GM18867 (cell line): ENCODE results near the gene CAMTA1.

Experiments
- ATAC-seq: cut with Tn5 transposase; IDR thresholded peaks from one replicate; pipeline ENCODE4 v1.9.1; 2021; ENCODE audit warnings: mild to moderate bottlenecking, moderate library complexity; ENCODE audit not compliant: unreplicated experiment

Gene CAMTA1

GRCh38 chr1:7534061-7534825 lies 749.0 kb downstream of the CAMTA1 start:
- no peak for ATAC-seq

- no peak for ATAC-seq
These were observed 749.8 kb downstream of the CAMTA1 start for GRCh38 chr1:7535016-7535415.

- ATAC-seq: no peak
These were observed 751.0 kb downstream of the CAMTA1 start for GRCh38 chr1:7535934-7536878.

GRCh38 chr1:7536891-7537591 lies 751.8 kb downstream of the CAMTA1 start:
- ATAC-seq: no peak

GRCh38 chr1:7538033-7538432 lies 752.8 kb downstream of the CAMTA1 start:
- ATAC-seq: no peak

GRCh38 chr1:7538849-7539768 lies 753.9 kb downstream of the CAMTA1 start:
- no peak for ATAC-seq

- ATAC-seq: no peak
These were observed 754.5 kb downstream of the CAMTA1 start for GRCh38 chr1:7539769-7540175.

- ATAC-seq: no peak
These were observed 755.6 kb downstream of the CAMTA1 start for GRCh38 chr1:7540816-7541215.

GRCh38 chr1:7541629-7542028 lies 756.4 kb downstream of the CAMTA1 start:
- ATAC-seq: no peak

GRCh38 chr1:7543718-7544090 lies 758.5 kb downstream of the CAMTA1 start:
- ATAC-seq: no peak

GRCh38 chr1:7549277-7550161 lies 764.3 kb downstream of the CAMTA1 start:
- ATAC-seq: no peak

- no peak for ATAC-seq
These were observed 765.1 kb downstream of the CAMTA1 start for GRCh38 chr1:7550261-7550865.

GRCh38 chr1:7550981-7551380 lies 765.7 kb downstream of the CAMTA1 start:
- no peak for ATAC-seq

GRCh38 chr1:7551442-7551841 lies 766.2 kb downstream of the CAMTA1 start:
- no peak for ATAC-seq

- no peak for ATAC-seq
These were observed 767.1 kb downstream of the CAMTA1 start for GRCh38 chr1:7552402-7552801.

GRCh38 chr1:7553042-7553690 lies 767.9 kb downstream of the CAMTA1 start:
- no peak for ATAC-seq

GRCh38 chr1:7554385-7555235 lies 769.4 kb downstream of the CAMTA1 start:
- no peak for ATAC-seq
